HepG2 (cell line): ENCODE data around the gene VAMP5. TPM values are rescaled to one million over a fixed set of nuclear protein-coding genes. Genes with fewer than 3 reads are reported as not detected.

Experiments used
- IRX3 ChIP-seq: sonication (generic); formaldehyde crosslinking; IDR thresholded peaks from 2 replicates; pipeline ENCODE4 v1.8.1; 2023; ENCODE audit warnings: mild to moderate bottlenecking, low read depth, missing genetic modification reagents, borderline replicate concordance
- SCMH1 ChIP-seq: sonication (generic); formaldehyde crosslinking; IDR thresholded peaks from 2 replicates; pipeline ENCODE4 v1.9.0; 2021; ENCODE audit warnings: missing genetic modification reagents, mild to moderate bottlenecking, borderline replicate concordance
- ZNF546 ChIP-seq: sonication (generic); formaldehyde crosslinking; conservative IDR thresholded peaks from 2 replicates; pipeline ENCODE4 v1.8.1; 2023; ENCODE audit warnings: mild to moderate bottlenecking, missing genetic modification reagents
- ZNF550 ChIP-seq: sonication (generic); formaldehyde crosslinking; IDR thresholded peaks from 2 replicates; pipeline ENCODE4 v1.4.0; 2020; ENCODE audit warnings: mild to moderate bottlenecking, missing genetic modification reagents, borderline replicate concordance
- polyA plus RNA-seq, 8 experiments: library from polyadenylated mRNA; depleted of rRNA in 3 of 8; stranded (reverse) in 7 of 8; unstranded in 1 of 8; fragments of >200 nt; fragmentation: Illumina TruSeq in 4 of 8; extraction: Trizol in 4 of 8; gene quantifications; 2 replicates each; pipeline versions ENCODE4 v1.2.1 to v1.2.3, GENCODE V29; 2011 to 2016; ENCODE audit warnings: low read depth in 4 of 8, missing spikeins in 1 of 8, mixed read lengths in 1 of 8; ENCODE audit not compliant: insufficient read depth in 1 of 8
- total RNA-seq, 5 experiments: library from RNA; depleted of rRNA; stranded (reverse); fragments of >200 nt; fragmentation: Illumina TruSeq; extraction: Trizol; gene quantifications; 2 replicates each; pipeline ENCODE4 v1.2.3, GENCODE V29; 2016; ENCODE audit warnings: low read depth in 1 of 5
- TF ChIP-seq, protein P1 (sequence below), 2 experiments: sonication (generic) in 1 of 2; formaldehyde crosslinking in 1 of 2; IDR thresholded peaks; 2 replicates each; pipeline versions ENCODE4 v1.6.1 to v1.9.0; 2014 to 2022; ENCODE audit warnings: antibody characterized with exemption in 1 of 2, borderline replicate concordance in 1 of 2, inconsistent platforms in 1 of 2, low read depth in 1 of 2, missing genetic modification reagents in 1 of 2
- TF ChIP-seq, protein P2 (sequence below): sonication (generic); formaldehyde crosslinking; IDR thresholded peaks from 2 replicates; pipeline ENCODE4 v1.8.0; 2022; ENCODE audit warnings: mild to moderate bottlenecking, missing genetic modification reagents, moderate library complexity
- TF ChIP-seq, protein P3 (sequence below): sonication (generic); formaldehyde crosslinking; IDR thresholded peaks from 2 replicates; pipeline ENCODE4 v1.5.0; 2020; ENCODE audit warnings: missing genetic modification reagents
- TF ChIP-seq, protein P4 (sequence below): sonication (generic); formaldehyde crosslinking; IDR thresholded peaks from 2 replicates; pipeline ENCODE4 v1.4.0; 2020; ENCODE audit warnings: missing genetic modification reagents, borderline replicate concordance
- TF ChIP-seq, protein P5 (sequence below): sonication (generic); formaldehyde crosslinking; IDR thresholded peaks from 2 replicates; pipeline ENCODE4 v1.4.0; 2020; ENCODE audit warnings: low read depth, mild to moderate bottlenecking, missing genetic modification reagents
- TF ChIP-seq, protein P6 (sequence below): IDR thresholded peaks from 2 replicates; pipeline ENCODE4 v1.6.1; 2018; ENCODE audit warnings: missing genetic modification reagents, mild to moderate bottlenecking, missing compliant biosample characterization

Gene VAMP5
- total and polyA plus RNA-seq, 2 of the 13 experiments (the other 11 are each of a cell fraction or from before 2014, with no cell fraction given), result 7.2 to 56.7 TPM

DNA sequence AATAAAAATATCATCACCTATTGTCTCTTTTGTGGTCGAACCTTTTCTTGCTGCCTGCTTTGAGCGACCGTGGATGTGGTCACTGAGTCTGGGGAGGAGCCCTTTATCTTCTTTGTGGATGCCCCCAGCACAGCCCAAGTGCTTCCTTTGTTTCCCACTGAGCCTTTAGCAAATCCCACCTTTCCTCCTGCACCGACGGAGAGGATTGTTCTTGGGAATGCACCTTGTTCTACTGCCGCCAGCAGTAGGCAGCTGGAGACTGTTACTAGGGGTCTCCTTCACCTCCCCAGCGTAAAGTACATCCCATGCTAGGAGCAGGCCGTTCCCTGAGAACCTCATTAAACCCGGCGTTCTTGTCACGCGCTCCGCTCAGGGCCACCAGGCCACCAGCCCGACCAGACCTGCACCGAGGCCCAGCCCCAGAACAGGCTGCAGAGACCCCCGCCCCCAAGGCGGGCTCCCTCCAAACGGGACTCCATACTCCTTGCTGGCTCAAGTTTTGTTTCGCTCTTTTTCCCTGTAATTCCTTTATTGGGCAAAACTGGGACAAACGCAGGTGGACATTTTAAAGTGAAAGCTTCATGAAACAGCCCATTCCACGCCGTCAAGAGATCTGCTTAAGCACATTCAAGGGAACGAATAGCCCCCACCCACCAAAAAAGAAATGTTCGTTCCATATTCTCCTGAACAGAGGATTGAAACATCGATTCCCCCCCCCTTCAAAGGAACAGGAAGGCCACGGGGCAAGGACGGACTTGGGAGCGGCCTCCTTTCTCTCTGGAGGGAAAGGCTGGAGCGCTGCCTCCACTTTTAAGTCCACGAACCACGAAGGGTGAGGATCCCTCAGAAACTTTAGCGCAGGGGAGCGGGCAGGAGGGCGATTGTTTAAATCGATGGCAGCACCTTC, 46.4 kb upstream of the VAMP5 start (continued):
- TF ChIP-seq, protein P1, sequence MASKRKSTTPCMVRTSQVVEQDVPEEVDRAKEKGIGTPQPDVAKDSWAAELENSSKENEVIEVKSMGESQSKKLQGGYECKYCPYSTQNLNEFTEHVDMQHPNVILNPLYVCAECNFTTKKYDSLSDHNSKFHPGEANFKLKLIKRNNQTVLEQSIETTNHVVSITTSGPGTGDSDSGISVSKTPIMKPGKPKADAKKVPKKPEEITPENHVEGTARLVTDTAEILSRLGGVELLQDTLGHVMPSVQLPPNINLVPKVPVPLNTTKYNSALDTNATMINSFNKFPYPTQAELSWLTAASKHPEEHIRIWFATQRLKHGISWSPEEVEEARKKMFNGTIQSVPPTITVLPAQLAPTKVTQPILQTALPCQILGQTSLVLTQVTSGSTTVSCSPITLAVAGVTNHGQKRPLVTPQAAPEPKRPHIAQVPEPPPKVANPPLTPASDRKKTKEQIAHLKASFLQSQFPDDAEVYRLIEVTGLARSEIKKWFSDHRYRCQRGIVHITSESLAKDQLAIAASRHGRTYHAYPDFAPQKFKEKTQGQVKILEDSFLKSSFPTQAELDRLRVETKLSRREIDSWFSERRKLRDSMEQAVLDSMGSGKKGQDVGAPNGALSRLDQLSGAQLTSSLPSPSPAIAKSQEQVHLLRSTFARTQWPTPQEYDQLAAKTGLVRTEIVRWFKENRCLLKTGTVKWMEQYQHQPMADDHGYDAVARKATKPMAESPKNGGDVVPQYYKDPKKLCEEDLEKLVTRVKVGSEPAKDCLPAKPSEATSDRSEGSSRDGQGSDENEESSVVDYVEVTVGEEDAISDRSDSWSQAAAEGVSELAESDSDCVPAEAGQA (IDR thresholded peaks at IDR 0.05; ENCODE audit: low read depth), result no peak
- TF ChIP-seq, protein P1 (CRISPR knock-in tag; IDR thresholded peaks at IDR 0.05; ENCODE audit: borderline replicate concordance), result no peak
- TF ChIP-seq ZNF546 (CRISPR knock-in tag), result no peak
- TF ChIP-seq, protein P2, sequence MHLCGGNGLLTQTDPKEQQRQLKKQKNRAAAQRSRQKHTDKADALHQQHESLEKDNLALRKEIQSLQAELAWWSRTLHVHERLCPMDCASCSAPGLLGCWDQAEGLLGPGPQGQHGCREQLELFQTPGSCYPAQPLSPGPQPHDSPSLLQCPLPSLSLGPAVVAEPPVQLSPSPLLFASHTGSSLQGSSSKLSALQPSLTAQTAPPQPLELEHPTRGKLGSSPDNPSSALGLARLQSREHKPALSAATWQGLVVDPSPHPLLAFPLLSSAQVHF (CRISPR knock-in tag), result no peak
- TF ChIP-seq, protein P3, sequence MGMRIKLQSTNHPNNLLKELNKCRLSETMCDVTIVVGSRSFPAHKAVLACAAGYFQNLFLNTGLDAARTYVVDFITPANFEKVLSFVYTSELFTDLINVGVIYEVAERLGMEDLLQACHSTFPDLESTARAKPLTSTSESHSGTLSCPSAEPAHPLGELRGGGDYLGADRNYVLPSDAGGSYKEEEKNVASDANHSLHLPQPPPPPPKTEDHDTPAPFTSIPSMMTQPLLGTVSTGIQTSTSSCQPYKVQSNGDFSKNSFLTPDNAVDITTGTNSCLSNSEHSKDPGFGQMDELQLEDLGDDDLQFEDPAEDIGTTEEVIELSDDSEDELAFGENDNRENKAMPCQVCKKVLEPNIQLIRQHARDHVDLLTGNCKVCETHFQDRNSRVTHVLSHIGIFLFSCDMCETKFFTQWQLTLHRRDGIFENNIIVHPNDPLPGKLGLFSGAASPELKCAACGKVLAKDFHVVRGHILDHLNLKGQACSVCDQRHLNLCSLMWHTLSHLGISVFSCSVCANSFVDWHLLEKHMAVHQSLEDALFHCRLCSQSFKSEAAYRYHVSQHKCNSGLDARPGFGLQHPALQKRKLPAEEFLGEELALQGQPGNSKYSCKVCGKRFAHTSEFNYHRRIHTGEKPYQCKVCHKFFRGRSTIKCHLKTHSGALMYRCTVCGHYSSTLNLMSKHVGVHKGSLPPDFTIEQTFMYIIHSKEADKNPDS (CRISPR knock-in tag), result 0 out of 2 replicates have a peak, but pooled peaks have one; percentile 73
- no peak for TF ChIP-seq ZNF550 (CRISPR knock-in tag)
- TF ChIP-seq, protein P4, sequence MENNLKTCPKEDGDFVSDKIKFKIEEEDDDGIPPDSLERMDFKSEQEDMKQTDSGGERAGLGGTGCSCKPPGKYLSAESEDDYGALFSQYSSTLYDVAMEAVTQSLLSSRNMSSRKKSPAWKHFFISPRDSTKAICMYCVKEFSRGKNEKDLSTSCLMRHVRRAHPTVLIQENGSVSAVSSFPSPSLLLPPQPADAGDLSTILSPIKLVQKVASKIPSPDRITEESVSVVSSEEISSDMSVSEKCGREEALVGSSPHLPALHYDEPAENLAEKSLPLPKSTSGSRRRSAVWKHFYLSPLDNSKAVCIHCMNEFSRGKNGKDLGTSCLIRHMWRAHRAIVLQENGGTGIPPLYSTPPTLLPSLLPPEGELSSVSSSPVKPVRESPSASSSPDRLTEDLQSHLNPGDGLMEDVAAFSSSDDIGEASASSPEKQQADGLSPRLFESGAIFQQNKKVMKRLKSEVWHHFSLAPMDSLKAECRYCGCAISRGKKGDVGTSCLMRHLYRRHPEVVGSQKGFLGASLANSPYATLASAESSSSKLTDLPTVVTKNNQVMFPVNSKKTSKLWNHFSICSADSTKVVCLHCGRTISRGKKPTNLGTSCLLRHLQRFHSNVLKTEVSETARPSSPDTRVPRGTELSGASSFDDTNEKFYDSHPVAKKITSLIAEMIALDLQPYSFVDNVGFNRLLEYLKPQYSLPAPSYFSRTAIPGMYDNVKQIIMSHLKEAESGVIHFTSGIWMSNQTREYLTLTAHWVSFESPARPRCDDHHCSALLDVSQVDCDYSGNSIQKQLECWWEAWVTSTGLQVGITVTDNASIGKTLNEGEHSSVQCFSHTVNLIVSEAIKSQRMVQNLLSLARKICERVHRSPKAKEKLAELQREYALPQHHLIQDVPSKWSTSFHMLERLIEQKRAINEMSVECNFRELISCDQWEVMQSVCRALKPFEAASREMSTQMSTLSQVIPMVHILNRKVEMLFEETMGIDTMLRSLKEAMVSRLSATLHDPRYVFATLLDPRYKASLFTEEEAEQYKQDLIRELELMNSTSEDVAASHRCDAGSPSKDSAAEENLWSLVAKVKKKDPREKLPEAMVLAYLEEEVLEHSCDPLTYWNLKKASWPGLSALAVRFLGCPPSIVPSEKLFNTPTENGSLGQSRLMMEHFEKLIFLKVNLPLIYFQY (CRISPR knock-in tag), result no peak
- no peak for TF ChIP-seq SCMH1 (CRISPR knock-in tag)
- peak; percentile 41; the same call in 1 of the 2 replicates for TF ChIP-seq IRX3
- TF ChIP-seq, protein P5, sequence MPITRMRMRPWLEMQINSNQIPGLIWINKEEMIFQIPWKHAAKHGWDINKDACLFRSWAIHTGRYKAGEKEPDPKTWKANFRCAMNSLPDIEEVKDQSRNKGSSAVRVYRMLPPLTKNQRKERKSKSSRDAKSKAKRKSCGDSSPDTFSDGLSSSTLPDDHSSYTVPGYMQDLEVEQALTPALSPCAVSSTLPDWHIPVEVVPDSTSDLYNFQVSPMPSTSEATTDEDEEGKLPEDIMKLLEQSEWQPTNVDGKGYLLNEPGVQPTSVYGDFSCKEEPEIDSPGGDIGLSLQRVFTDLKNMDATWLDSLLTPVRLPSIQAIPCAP, result no peak
- TF ChIP-seq, protein P6, sequence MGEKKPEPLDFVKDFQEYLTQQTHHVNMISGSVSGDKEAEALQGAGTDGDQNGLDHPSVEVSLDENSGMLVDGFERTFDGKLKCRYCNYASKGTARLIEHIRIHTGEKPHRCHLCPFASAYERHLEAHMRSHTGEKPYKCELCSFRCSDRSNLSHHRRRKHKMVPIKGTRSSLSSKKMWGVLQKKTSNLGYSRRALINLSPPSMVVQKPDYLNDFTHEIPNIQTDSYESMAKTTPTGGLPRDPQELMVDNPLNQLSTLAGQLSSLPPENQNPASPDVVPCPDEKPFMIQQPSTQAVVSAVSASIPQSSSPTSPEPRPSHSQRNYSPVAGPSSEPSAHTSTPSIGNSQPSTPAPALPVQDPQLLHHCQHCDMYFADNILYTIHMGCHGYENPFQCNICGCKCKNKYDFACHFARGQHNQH (CRISPR knock-in tag), result peak; percentile 38; the same call in 1 of the 2 replicates
